Thoracic aorta (tissue), 2 donors: ENCODE results near the gene AKIRIN2. TPM values are rescaled to one million over a fixed set of nuclear protein-coding genes. Genes with fewer than 3 reads are reported as not detected.
"Not testable (repeated sequence)": the region's sequence is repeated elsewhere in the genome, so short reads cannot be mapped to it uniquely, and the experiment has no call there.

Experiments used
- ATAC-seq: fragments of 150-250 bp; one replicate; pipeline ENCODE4 v1.8.0; 2017; ENCODE audit warnings: low read depth; ENCODE audit not compliant: insufficient number of reproducible peaks, low FRiP score
- DNase-seq: peaks from one replicate; pipeline ENCODE4 v3.0.0-alpha.2; 2020; ENCODE audit warnings: low spot score
- H3K27ac ChIP-seq, 2 donors: fragments of 200-600 bp; sonication (generic); 1 replicate in 1 of 2; 2 replicates in 1 of 2; pipeline ENCODE4 v1.5.1; 2016; ENCODE audit warnings: mild to moderate bottlenecking in 2 of 2, moderate library complexity in 2 of 2
- H3K27me3 ChIP-seq: fragments of 200-600 bp; sonication (generic); replicated peaks from 2 replicates; pipeline ENCODE4 v1.6.0; 2016; ENCODE audit warnings: mild to moderate bottlenecking; ENCODE audit not compliant: insufficient read depth
- H3K36me3 ChIP-seq: fragments of 200-600 bp; sonication (generic); one replicate; pipeline ENCODE4 v1.5.1; 2016
- H3K4me1 ChIP-seq, 2 donors: fragments of 200-600 bp; sonication (generic); 1 replicate in 1 of 2; 2 replicates in 1 of 2; pipeline versions ENCODE4 v1.5.1 to v1.6.0; 2016; ENCODE audit warnings: low read depth in 2 of 2, mild to moderate bottlenecking in 1 of 2; ENCODE audit not compliant: control insufficient read depth in 1 of 2
- H3K4me3 ChIP-seq: fragments of 200-600 bp; sonication (generic); 2 replicates; pipeline ENCODE4 v1.5.1; 2016; ENCODE audit warnings: mild to moderate bottlenecking
- H3K9me3 ChIP-seq: fragments of 200-600 bp; sonication (generic); 2 replicates; pipeline ENCODE4 v1.5.1; 2016
- CTCF ChIP-seq: fragments of 200-600 bp; sonication (generic); IDR thresholded peaks from one replicate; pipeline ENCODE4 v1.5.1; 2019; ENCODE audit warnings: antibody characterized with exemption
- total RNA-seq, 2 donors: library from RNA; depleted of rRNA; stranded (reverse); fragments of >200 nt; gene quantifications; one replicate each; pipeline versions ENCODE4 v1.1.0 to v1.2.3, GENCODE V29; 2016

Gene AKIRIN2
- total RNA-seq, 2 donors from 2014 or later = 30.5 to 38.7 TPM

- Histone ChIP-seq H3K4me1 (peaks cover 27 to 77% of the 10 kb centered on the region in 2 donors), H3K27ac (no peak overlapping the region), H3K36me3 (no peaks in the 10 kb centered on the region), H3K27me3 (no peaks in the 10 kb centered on the region), H3K9me3 (no peaks in the 10 kb centered on the region), H3K4me3 (no peak overlapping the region)
- ATAC-seq (no peak), DNase-seq (no peak)
- TF ChIP-seq CTCF = no peak
These were observed 9.9 kb downstream of the AKIRIN2 start for GRCh38 chr6:87692086-87692485.

- Histone ChIP-seq H3K27ac (no peak overlapping the region), H3K4me1 (peaks cover 17 to 73% of the 10 kb centered on the region in 2 donors), H3K9me3 (no peaks in the 10 kb centered on the region), H3K27me3 (no peaks in the 10 kb centered on the region), H3K4me3 (no peak overlapping the region), H3K36me3 (no peaks in the 10 kb centered on the region)
- DNase-seq = no peak
- no peak for TF ChIP-seq CTCF
- ATAC-seq = no peak
These were observed 11.6 kb downstream of the AKIRIN2 start for GRCh38 chr6:87690441-87690840.

GRCh38 chr6:87687893-87688292, 14.1 kb downstream of the AKIRIN2 start:
- H3K27me3 ChIP-seq, H3K27ac ChIP-seq, H3K4me3 ChIP-seq, ATAC-seq, H3K36me3 ChIP-seq, DNase-seq, H3K9me3 ChIP-seq: not testable (repeated sequence)
- H3K4me1 ChIP-seq = peaks cover 11 to 65% of the 10 kb centered on the region in 2 donors

GRCh38 chr6:87687296-87687695, 14.7 kb downstream of the AKIRIN2 start:
- Histone ChIP-seq H3K36me3 (no peaks in the 10 kb centered on the region), H3K27me3 (no peaks in the 10 kb centered on the region), H3K9me3 (no peaks in the 10 kb centered on the region), H3K27ac (no peak overlapping the region), H3K4me3 (no peak overlapping the region), H3K4me1 (peaks cover 15 to 64% of the 10 kb centered on the region in 2 donors)
- DNase-seq (no peak), ATAC-seq (no peak)
- TF ChIP-seq CTCF = no peak

GRCh38 chr6:87686636-87687205, 15.3 kb downstream of the AKIRIN2 start:
- H3K4me1 ChIP-seq = peaks cover 16 to 64% of the 10 kb centered on the region in 2 donors
- H3K4me3 ChIP-seq, ATAC-seq, H3K9me3 ChIP-seq, H3K27ac ChIP-seq, H3K27me3 ChIP-seq, H3K36me3 ChIP-seq, DNase-seq: not testable (repeated sequence)

GRCh38 chr6:87684895-87685654, 17.0 kb downstream of the AKIRIN2 start:
- Histone ChIP-seq H3K4me3 (no peak overlapping the region), H3K27ac (no peak overlapping the region), H3K27me3 (no peaks in the 10 kb centered on the region), H3K4me1 (peaks cover 18 to 63% of the 10 kb centered on the region in 2 donors), H3K9me3 (no peaks in the 10 kb centered on the region), H3K36me3 (no peaks in the 10 kb centered on the region)
- ATAC-seq (no peak), DNase-seq (no peak)
- no peak for TF ChIP-seq CTCF
